HepG2 (cell line): Measurements from ENCODE around the gene DDC. TPM values are rescaled to one million over a fixed set of nuclear protein-coding genes. Genes with fewer than 3 reads are reported as not detected.

Source experiments
- GLI4 ChIP-seq: sonication (generic); formaldehyde crosslinking; IDR thresholded peaks from 2 replicates; pipeline ENCODE4 v1.5.1; 2020; ENCODE audit warnings: missing genetic modification reagents, mild to moderate bottlenecking, moderate library complexity, borderline replicate concordance
- IRF9 ChIP-seq: sonication (generic); formaldehyde crosslinking; IDR thresholded peaks from 2 replicates; pipeline ENCODE4 v1.8.0; 2022; ENCODE audit warnings: missing genetic modification reagents, mild to moderate bottlenecking, borderline replicate concordance
- KAT2B ChIP-seq: fragments of 150-350 bp; IDR thresholded peaks from 2 replicates; pipeline ENCODE4 v1.6.1; 2014; ENCODE audit warnings: low read depth, low read length, borderline replicate concordance
- NCOA1 ChIP-seq: sonication (generic); formaldehyde crosslinking; IDR thresholded peaks from 2 replicates; pipeline ENCODE4 v1.9.0; 2021; ENCODE audit warnings: missing genetic modification reagents
- NFE2L2 ChIP-seq: fragments of 150-350 bp; IDR thresholded peaks from 2 replicates; pipeline ENCODE4 v1.6.1; 2014; ENCODE audit warnings: low read length
- NONO ChIP-seq, 2 experiments: fragments of 450-650 bp in 1 of 2; sonication (generic) in 1 of 2; formaldehyde crosslinking in 1 of 2; IDR thresholded peaks in 1 of 2; conservative IDR thresholded peaks in 1 of 2; 2 replicates each; pipeline versions ENCODE4 v1.6.1 to v1.8.0; 2017 to 2022; ENCODE audit warnings: mild to moderate bottlenecking in 1 of 2, missing genetic modification reagents in 1 of 2, moderate library complexity in 1 of 2
- POLR2G ChIP-seq: fragments of 200-400 bp; formaldehyde crosslinking; IDR thresholded peaks from 2 replicates; pipeline ENCODE4 v1.6.1; 2018; ENCODE audit warnings: mild to moderate bottlenecking, low read depth, low read length, moderate library complexity
- PPARG ChIP-seq: conservative IDR thresholded peaks from 2 replicates; pipeline ENCODE4 v1.6.1; 2016; ENCODE audit warnings: missing biosample characterization, missing genetic modification reagents
- SMYD3 ChIP-seq: sonication (generic); formaldehyde crosslinking; IDR thresholded peaks from 2 replicates; pipeline ENCODE4 v1.8.1; 2023; ENCODE audit warnings: mild to moderate bottlenecking, missing genetic modification reagents
- ZMYM4 ChIP-seq: sonication (generic); formaldehyde crosslinking; IDR thresholded peaks from 2 replicates; pipeline ENCODE4 v1.8.1; 2023; ENCODE audit warnings: mild to moderate bottlenecking, missing genetic modification reagents
- ZNF205 ChIP-seq: IDR thresholded peaks from 2 replicates; pipeline ENCODE4 v1.6.1; 2018; ENCODE audit warnings: missing biosample characterization, missing genetic modification reagents
- ZNF430 ChIP-seq: sonication (generic); formaldehyde crosslinking; IDR thresholded peaks from 2 replicates; pipeline ENCODE4 v1.9.0; 2021; ENCODE audit warnings: mild to moderate bottlenecking, missing genetic modification reagents
- ZNF616 ChIP-seq: sonication (generic); formaldehyde crosslinking; IDR thresholded peaks from 2 replicates; pipeline ENCODE4 v1.5.0; 2020; ENCODE audit warnings: low read depth, mild to moderate bottlenecking, missing genetic modification reagents
- ZNF766 ChIP-seq: sonication (generic); formaldehyde crosslinking; IDR thresholded peaks from 2 replicates; pipeline ENCODE4 v1.5.0; 2020; ENCODE audit warnings: missing genetic modification reagents, borderline replicate concordance
- ZNF773 ChIP-seq: sonication (generic); formaldehyde crosslinking; IDR thresholded peaks from 2 replicates; pipeline ENCODE4 v1.4.0; 2020; ENCODE audit warnings: missing genetic modification reagents, borderline replicate concordance
- polyA plus RNA-seq, 8 experiments: library from polyadenylated mRNA; depleted of rRNA in 3 of 8; stranded (reverse) in 7 of 8; unstranded in 1 of 8; fragments of >200 nt; fragmentation: Illumina TruSeq in 4 of 8; extraction: Trizol in 4 of 8; gene quantifications; 2 replicates each; pipeline versions ENCODE4 v1.2.1 to v1.2.3, GENCODE V29; 2011 to 2016; ENCODE audit warnings: low read depth in 4 of 8, missing spikeins in 1 of 8, mixed read lengths in 1 of 8; ENCODE audit not compliant: insufficient read depth in 1 of 8
- total RNA-seq, 5 experiments: library from RNA; depleted of rRNA; stranded (reverse); fragments of >200 nt; fragmentation: Illumina TruSeq; extraction: Trizol; gene quantifications; 2 replicates each; pipeline ENCODE4 v1.2.3, GENCODE V29; 2016; ENCODE audit warnings: low read depth in 1 of 5
- TF ChIP-seq, protein P1 (sequence below): sonication (generic); formaldehyde crosslinking; IDR thresholded peaks from 2 replicates; pipeline ENCODE4 v1.4.0; 2020; ENCODE audit warnings: missing genetic modification reagents, mild to moderate bottlenecking, borderline replicate concordance

DDC gene
- total and polyA plus RNA-seq, 2 of the 13 experiments (the other 11 are each of a cell fraction or from before 2014, with no cell fraction given): 11.7 to 93.3 TPM

DNA sequence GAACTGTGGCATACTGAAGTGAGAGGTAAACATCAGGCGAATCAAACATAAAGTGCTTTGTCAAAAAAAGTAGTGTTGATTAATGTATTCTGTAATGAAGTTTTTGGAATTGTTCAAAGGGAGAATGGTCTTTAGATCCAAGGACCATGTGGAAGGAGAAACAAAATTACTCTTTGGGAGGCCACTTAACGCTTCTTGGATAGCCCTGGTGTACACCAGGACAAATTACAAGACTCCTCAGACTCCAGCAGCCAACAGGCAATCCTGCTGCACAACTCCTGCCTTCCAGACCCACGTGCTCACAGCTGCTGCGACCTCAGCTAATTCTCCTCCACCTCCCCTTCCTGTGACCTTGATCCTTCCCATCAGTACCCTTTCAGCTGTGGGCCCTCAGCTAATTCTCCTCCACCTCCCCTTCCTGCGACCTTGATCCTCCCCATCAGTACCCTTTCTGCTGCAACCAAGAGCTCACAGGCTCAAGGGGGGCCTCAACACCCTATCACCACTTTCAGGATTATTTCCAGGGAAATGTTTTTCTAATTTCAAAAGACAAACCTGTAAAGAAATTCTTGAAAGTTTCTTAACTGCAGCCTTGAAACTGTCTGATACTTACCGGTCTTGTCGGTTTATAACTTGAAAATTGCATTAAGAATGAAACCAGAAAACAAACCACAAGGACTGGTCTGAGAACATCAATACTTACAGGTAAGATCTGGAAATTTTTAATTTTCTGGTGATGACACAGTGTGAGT is 29.7 kb upstream of the DDC start (continued):
- TF ChIP-seq NONO (IDR thresholded peaks at IDR 0.05) (no peak), NONO (CRISPR knock-in tag; conservative IDR thresholded peaks at IDR 0.05) (0 out of 2 replicates have a peak, but pooled peaks have one; percentile 43), PPARG (no peak), NFE2L2 (no peak), IRF9 (CRISPR knock-in tag) (no peak), SMYD3 (CRISPR knock-in tag) (no peak), ZNF766 (CRISPR knock-in tag) (no peak), ZNF616 (no peak), GLI4 (CRISPR knock-in tag) (no peak), ZMYM4 (peak; percentile 82), ZNF773 (CRISPR knock-in tag) (no peak), ZNF205 (CRISPR knock-in tag) (no peak), ZNF430 (0 out of 2 replicates have a peak, but pooled peaks have one; percentile 35), POLR2G (no peak), KAT2B (no peak), NCOA1 (CRISPR knock-in tag) (no peak)
- TF ChIP-seq, protein P1, sequence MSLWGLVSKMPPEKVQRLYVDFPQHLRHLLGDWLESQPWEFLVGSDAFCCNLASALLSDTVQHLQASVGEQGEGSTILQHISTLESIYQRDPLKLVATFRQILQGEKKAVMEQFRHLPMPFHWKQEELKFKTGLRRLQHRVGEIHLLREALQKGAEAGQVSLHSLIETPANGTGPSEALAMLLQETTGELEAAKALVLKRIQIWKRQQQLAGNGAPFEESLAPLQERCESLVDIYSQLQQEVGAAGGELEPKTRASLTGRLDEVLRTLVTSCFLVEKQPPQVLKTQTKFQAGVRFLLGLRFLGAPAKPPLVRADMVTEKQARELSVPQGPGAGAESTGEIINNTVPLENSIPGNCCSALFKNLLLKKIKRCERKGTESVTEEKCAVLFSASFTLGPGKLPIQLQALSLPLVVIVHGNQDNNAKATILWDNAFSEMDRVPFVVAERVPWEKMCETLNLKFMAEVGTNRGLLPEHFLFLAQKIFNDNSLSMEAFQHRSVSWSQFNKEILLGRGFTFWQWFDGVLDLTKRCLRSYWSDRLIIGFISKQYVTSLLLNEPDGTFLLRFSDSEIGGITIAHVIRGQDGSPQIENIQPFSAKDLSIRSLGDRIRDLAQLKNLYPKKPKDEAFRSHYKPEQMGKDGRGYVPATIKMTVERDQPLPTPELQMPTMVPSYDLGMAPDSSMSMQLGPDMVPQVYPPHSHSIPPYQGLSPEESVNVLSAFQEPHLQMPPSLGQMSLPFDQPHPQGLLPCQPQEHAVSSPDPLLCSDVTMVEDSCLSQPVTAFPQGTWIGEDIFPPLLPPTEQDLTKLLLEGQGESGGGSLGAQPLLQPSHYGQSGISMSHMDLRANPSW (CRISPR knock-in tag): no peak
